NT2/D1 (cell line): ENCODE results near the gene DLG2.

ENCODE experiments used
- DNase-seq: peaks from one replicate; pipeline ENCODE4 v3.0.0-alpha.2; 2011; ENCODE audit warnings: low read depth, low spot score
- H3K27me3 ChIP-seq: 2 replicates; pipeline ENCODE4 v1.6.0; 2011; ENCODE audit warnings: mild to moderate bottlenecking; ENCODE audit not compliant: insufficient read length, insufficient read depth
- H3K36me3 ChIP-seq: 2 replicates; pipeline ENCODE4 v1.6.1; 2011; ENCODE audit warnings: mild to moderate bottlenecking, low read length, mixed read lengths; ENCODE audit not compliant: insufficient read depth, insufficient read length
- H3K4me1 ChIP-seq: 2 replicates; pipeline ENCODE4 v1.5.1; 2011; ENCODE audit not compliant: insufficient read depth, insufficient read length
- H3K4me3 ChIP-seq: 2 replicates; pipeline ENCODE4 v1.5.1; 2011; ENCODE audit warnings: low read depth; ENCODE audit not compliant: insufficient read length
- H3K9ac ChIP-seq: 2 replicates; pipeline ENCODE4 v1.6.0; 2011; ENCODE audit warnings: low read depth; ENCODE audit not compliant: insufficient read length
- H3K9me3 ChIP-seq: 2 replicates; pipeline ENCODE4 v1.5.1; 2011; ENCODE audit warnings: mild to moderate bottlenecking, low read length; ENCODE audit not compliant: insufficient read depth
- SUZ12 ChIP-seq: IDR thresholded peaks from 2 replicates; pipeline ENCODE4 v1.6.1; 2011; ENCODE audit not compliant: insufficient read length, insufficient read depth; ENCODE audit errors: extremely low read depth
- YY1 ChIP-seq: IDR thresholded peaks from 2 replicates; pipeline ENCODE4 v1.6.1; 2011; ENCODE audit not compliant: insufficient read length, insufficient read depth
- ZNF274 ChIP-seq: IDR thresholded peaks from 2 replicates; pipeline ENCODE4 v1.6.1; 2011; ENCODE audit warnings: mild to moderate bottlenecking, low read depth, low read length

Gene DLG2

GRCh38 chr11:84227970-84228665 is 1399.0 kb downstream of the DLG2 start:
- no peak overlapping the region for H3K4me3 ChIP-seq
- no peaks in the 10 kb centered on the region for H3K27me3 ChIP-seq
- no peak for DNase-seq
- TF ChIP-seq ZNF274 (no peak), YY1 (no peak), SUZ12 (no peak)
- H3K9me3 ChIP-seq = no peaks in the 10 kb centered on the region
- H3K9ac ChIP-seq = no peak overlapping the region
- no peaks in the 10 kb centered on the region for H3K4me1 ChIP-seq
- H3K36me3 ChIP-seq = no peaks in the 10 kb centered on the region

- no peak overlapping the region for H3K4me3 ChIP-seq
- no peak for DNase-seq
- no peaks in the 10 kb centered on the region for H3K27me3 ChIP-seq
- H3K9ac ChIP-seq = no peak overlapping the region
- H3K36me3 ChIP-seq = no peaks in the 10 kb centered on the region
- H3K4me1 ChIP-seq = no peaks in the 10 kb centered on the region
- TF ChIP-seq SUZ12 (no peak), YY1 (no peak), ZNF274 (no peak)
- H3K9me3 ChIP-seq = no peaks in the 10 kb centered on the region
Observed at GRCh38 chr11:84224042-84224441, 1403.1 kb downstream of the DLG2 start.

- Histone ChIP-seq H3K9me3 (no peaks in the 10 kb centered on the region), H3K27me3 (no peaks in the 10 kb centered on the region), H3K4me1 (no peaks in the 10 kb centered on the region), H3K36me3 (no peaks in the 10 kb centered on the region), H3K4me3 (no peak overlapping the region), H3K9ac (no peak overlapping the region)
- no peak for TF ChIP-seq YY1
- TF ChIP-seq ZNF274 = no peak
- no peak for TF ChIP-seq SUZ12
- DNase-seq = no peak
Observed at GRCh38 chr11:84218318-84218717, 1408.8 kb downstream of the DLG2 start.

GRCh38 chr11:84215672-84216071 is 1411.5 kb downstream of the DLG2 start:
- Histone ChIP-seq H3K36me3 (no peaks in the 10 kb centered on the region), H3K4me1 (no peaks in the 10 kb centered on the region), H3K4me3 (no peak overlapping the region), H3K27me3 (no peaks in the 10 kb centered on the region), H3K9ac (no peak overlapping the region), H3K9me3 (no peaks in the 10 kb centered on the region)
- no peak for TF ChIP-seq YY1
- no peak for TF ChIP-seq ZNF274
- no peak for TF ChIP-seq SUZ12
- no peak for DNase-seq

- no peak overlapping the region for H3K9ac ChIP-seq
- no peaks in the 10 kb centered on the region for H3K9me3 ChIP-seq
- no peaks in the 10 kb centered on the region for H3K36me3 ChIP-seq
- H3K4me3 ChIP-seq = no peak overlapping the region
- no peak for TF ChIP-seq SUZ12
- no peak for TF ChIP-seq ZNF274
- no peak for TF ChIP-seq YY1
- no peaks in the 10 kb centered on the region for H3K27me3 ChIP-seq
- no peak for DNase-seq
- no peaks in the 10 kb centered on the region for H3K4me1 ChIP-seq
Observed at GRCh38 chr11:84214557-84214956, 1412.6 kb downstream of the DLG2 start.

- no peaks in the 10 kb centered on the region for H3K9me3 ChIP-seq
- no peak for TF ChIP-seq SUZ12
- no peak for TF ChIP-seq ZNF274
- TF ChIP-seq YY1 = no peak
- DNase-seq = no peak
- no peaks in the 10 kb centered on the region for H3K27me3 ChIP-seq
- H3K4me1 ChIP-seq = no peaks in the 10 kb centered on the region
- no peak overlapping the region for H3K9ac ChIP-seq
- H3K4me3 ChIP-seq = no peak overlapping the region
- H3K36me3 ChIP-seq = no peaks in the 10 kb centered on the region
Observed at GRCh38 chr11:84212468-84213390, 1414.4 kb downstream of the DLG2 start.

- H3K4me1 ChIP-seq = no peaks in the 10 kb centered on the region
- H3K9me3 ChIP-seq = no peaks in the 10 kb centered on the region
- H3K9ac ChIP-seq = no peak overlapping the region
- TF ChIP-seq SUZ12 (no peak), ZNF274 (no peak)
- no peak for DNase-seq
- H3K27me3 ChIP-seq = no peaks in the 10 kb centered on the region
- no peaks in the 10 kb centered on the region for H3K36me3 ChIP-seq
- H3K4me3 ChIP-seq = no peak overlapping the region
Observed at GRCh38 chr11:84211896-84212295, 1415.2 kb downstream of the DLG2 start.
